Ishikawa (cell line): ENCODE measurements around the gene ICAM2.

Source experiments
- CEBPB ChIP-seq: IDR thresholded peaks from 2 replicates; pipeline ENCODE4 v1.6.1; 2012
- FOXM1 ChIP-seq: IDR thresholded peaks from 2 replicates; pipeline ENCODE4 v1.6.1; 2012; ENCODE audit warnings: low read depth, borderline replicate concordance
- MAX ChIP-seq: IDR thresholded peaks from 2 replicates; pipeline ENCODE4 v1.6.1; 2012
- NFIC ChIP-seq: IDR thresholded peaks from 2 replicates; pipeline ENCODE4 v1.6.1; 2012
- RAD21 ChIP-seq: IDR thresholded peaks from 2 replicates; pipeline ENCODE4 v1.6.1; 2012; ENCODE audit warnings: low read depth
- REST ChIP-seq: IDR thresholded peaks from 2 replicates; pipeline ENCODE4 v1.6.1; 2012; ENCODE audit warnings: low read depth, mild to moderate bottlenecking
- TAF1 ChIP-seq: IDR thresholded peaks from 2 replicates; pipeline ENCODE4 v1.6.1; 2012; ENCODE audit warnings: low read depth, mild to moderate bottlenecking
- TCF12 ChIP-seq: IDR thresholded peaks from 2 replicates; pipeline ENCODE4 v1.6.1; 2012; ENCODE audit warnings: low read depth
- TEAD4 ChIP-seq: IDR thresholded peaks from 2 replicates; pipeline ENCODE4 v1.6.1; 2012
- USF1 ChIP-seq: IDR thresholded peaks from 2 replicates; pipeline ENCODE4 v1.6.1; 2012
- YY1 ChIP-seq: IDR thresholded peaks from 2 replicates; pipeline ENCODE4 v1.6.1; 2012; ENCODE audit warnings: low read depth

GRCh38 chr17:64015447-64015846 is 5.0 kb downstream of the ICAM2 start:
- TF ChIP-seq CEBPB, result no peak
- TF ChIP-seq TCF12, result no peak
- no peak for TF ChIP-seq NFIC
- TF ChIP-seq RAD21, result no peak
- no peak for TF ChIP-seq TEAD4
- TF ChIP-seq MAX, result no peak
- TF ChIP-seq FOXM1, result no peak
- TF ChIP-seq REST, result no peak
- TF ChIP-seq USF1, result no peak
- TF ChIP-seq TAF1, result no peak
- no peak for TF ChIP-seq YY1
